ENCODE data around the gene CDC14B.

GRCh38 chr9:96496368-96497116, 123.1 kb downstream of the CDC14B start:
- TF ChIP-seq, protein P1, sequence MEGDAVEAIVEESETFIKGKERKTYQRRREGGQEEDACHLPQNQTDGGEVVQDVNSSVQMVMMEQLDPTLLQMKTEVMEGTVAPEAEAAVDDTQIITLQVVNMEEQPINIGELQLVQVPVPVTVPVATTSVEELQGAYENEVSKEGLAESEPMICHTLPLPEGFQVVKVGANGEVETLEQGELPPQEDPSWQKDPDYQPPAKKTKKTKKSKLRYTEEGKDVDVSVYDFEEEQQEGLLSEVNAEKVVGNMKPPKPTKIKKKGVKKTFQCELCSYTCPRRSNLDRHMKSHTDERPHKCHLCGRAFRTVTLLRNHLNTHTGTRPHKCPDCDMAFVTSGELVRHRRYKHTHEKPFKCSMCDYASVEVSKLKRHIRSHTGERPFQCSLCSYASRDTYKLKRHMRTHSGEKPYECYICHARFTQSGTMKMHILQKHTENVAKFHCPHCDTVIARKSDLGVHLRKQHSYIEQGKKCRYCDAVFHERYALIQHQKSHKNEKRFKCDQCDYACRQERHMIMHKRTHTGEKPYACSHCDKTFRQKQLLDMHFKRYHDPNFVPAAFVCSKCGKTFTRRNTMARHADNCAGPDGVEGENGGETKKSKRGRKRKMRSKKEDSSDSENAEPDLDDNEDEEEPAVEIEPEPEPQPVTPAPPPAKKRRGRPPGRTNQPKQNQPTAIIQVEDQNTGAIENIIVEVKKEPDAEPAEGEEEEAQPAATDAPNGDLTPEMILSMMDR (IDR thresholded peaks at IDR 0.05), result no peak
- TF ChIP-seq POLR2A (IDR thresholded peaks at IDR 0.05), result no peak

Data from lower leg skin (tissue), 3 donors.